HG03045 (cell line): ENCODE results near the gene UTRN.
A peak's percentile ranks its signal among the peaks of the same experiment; 100 is the strongest.

Experiments
- ATAC-seq: cut with Tn5 transposase; IDR thresholded peaks from one replicate; pipeline ENCODE4 v1.9.1; 2021; ENCODE audit warnings: mild to moderate bottlenecking, moderate library complexity; ENCODE audit not compliant: unreplicated experiment

The UTRN gene

DNA sequence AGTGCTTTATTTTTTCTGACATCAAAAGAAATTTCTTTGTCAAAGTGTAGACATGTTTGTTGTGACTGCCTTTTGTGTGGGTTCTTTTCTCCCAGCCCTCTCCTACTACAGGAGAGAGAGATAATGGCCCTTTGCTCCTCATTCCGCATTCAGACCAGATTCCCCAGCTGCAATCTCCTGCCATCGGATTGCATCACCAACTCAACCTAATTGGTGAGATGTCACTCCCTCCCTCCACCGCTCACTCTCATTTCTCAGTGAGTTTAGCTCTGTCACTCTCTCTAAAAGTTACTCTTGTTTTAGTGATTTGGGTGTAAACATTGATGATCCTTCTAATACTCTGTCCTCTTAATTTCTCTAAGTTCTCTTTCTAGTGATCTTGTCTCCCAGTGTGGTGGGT is 22.7 kb downstream of the UTRN start:
- ATAC-seq: no peak

DNA sequence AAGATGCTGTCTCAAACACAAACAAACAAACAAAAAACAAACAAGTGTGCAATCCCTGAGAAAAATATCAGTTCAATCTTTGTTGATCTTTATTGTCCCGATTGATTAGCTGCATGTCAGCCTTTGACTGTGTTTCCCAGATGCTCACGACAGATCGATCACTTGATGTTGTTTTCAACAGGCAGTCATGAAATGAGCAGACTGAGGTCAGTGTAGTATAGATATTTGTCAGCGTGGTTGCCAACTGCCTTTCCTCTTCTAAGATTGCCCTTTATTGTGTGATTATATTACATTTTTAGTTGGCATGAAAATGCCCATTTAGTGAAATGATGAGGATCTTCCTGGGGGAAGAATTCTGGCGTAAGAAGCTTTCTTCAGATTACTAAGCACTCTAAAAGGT is 25.6 kb downstream of the UTRN start:
- no peak for ATAC-seq

DNA sequence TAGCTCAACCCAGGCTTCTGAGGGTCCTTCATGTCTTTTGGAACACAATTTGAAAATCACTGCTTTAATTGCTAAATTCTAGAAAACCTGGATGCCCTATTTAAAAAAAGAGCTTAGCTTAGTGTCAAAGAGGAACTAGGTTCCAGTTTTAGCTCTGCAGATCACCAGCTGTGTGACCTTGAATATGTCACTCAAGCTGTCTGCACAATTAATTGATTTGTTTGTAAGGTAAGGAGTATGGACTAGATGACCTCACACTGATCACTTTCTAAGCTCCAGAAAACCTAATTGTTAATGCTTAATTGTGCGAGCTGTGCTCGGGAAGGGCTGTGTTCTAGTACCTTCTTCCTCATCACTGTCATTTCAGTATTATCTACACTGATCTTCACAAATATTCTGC is 26.2 kb downstream of the UTRN start:
- no peak for ATAC-seq

DNA sequence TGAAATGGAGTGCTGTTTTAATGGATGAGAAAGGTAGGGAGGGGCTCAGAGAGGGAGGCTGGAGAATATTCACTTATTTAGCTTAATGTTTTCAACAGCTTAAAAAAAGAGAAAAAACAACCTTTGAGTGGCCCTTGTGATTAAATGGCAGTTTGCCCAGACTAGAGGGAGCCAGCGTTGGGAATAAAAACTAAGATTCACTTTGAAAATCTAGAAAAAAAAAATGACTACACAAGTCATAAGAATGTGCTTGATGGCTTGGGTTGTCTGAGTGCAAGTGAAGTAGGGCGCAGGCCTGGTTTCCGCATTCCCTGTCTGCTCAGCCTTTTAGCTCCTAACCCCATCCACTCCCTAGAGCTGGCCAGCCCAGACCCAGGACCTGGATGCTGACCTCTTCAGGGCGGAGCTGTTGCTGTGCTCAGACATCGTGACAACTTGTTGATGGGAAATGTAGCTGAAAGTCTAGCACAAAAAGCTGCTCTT is 28.9 kb downstream of the UTRN start:
- ATAC-seq: no peak

DNA sequence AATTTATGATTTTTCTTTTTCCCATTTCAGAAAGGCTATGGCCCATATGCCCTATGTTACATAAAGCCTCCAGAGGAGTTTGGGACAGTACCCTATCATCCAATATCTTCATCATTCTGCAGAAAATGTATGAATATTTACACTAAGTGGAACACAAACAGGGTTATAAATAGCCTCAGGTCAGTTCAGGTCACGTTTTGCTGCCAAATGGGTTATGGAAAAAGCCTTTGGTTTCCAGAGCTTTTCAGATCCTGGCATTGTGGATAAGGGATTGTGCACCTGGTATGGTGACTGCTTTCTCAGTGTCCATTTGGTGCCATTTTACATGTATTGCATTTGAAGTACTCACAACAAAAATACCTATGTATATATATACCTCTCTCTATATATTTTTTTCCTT is 29.4 kb downstream of the UTRN start:
- no peak for ATAC-seq

DNA sequence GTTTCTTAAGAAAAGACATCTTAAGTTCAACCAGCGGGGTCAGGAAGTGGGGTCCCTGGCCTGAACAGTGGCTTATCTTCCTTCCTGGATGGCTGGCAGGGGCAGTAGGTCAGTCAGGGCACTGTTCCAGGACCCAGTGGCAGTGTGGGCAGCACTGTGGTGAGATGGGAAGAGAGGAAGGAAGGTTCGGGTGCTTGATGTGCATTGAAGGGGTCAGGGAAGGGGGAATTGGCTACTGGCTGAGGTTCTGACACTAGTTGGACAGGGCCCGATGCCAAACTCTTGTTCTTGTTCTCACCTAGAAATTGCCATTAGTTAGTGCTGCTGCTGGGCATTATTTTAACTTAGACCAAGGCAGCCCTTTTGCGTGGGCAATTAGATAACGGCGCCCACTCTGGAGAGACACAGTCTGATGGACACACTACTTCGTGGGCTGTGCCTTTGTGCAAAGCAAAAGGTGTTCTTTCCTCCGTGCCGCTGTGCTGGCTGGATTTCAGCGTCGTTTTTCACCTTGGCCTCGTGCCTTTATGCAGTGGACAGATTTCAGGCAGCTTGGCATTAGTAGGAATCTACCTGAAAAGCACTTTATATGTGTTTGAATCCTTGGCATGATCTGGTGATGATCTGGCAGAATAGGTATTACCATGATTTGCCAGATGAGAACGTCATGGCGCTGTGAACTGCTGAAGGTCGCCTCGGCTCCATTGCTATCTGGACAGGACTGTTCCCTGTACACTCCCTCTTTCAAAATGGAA is 30.3 kb downstream of the UTRN start:
- no peak for ATAC-seq

DNA sequence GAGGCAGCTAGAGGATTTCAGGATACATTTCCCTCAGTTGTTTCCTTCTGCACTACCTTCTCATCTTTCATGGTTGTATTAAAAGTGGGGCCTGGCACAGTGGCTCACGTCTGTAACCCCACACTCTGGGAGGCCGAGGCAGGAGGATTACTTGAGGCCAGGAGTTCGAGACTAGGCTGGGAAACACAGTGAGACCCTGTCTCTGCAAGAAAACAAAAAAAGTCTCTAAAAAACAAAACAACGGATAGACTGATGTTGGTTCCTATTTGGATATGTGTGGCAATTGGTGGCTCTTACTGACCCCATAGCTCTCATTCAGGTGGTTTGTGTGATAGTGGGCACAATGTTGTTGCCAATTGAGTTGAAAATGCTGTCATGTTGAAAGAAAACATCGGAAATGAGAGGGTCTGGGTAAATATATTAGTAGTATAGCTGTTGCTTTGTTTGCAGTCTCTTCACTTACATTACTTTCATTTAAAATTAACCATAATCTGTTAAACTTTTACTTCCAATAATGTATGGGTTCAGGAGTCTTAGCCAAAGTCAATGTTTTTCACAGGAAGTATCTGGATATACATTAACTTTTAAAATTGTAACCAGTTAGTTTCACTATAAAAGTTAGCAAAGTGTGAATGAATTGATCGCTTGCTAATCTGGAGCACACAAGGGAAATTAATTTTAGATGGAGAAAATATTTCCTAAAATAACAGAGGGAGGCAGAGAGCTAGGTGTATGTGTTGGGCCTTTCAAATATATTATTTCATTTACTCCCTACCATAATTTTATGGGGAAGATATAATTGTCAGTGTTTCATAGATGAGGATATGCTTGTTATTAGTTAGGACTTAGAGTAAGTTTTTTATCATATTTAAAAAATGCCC is 31.1 kb downstream of the UTRN start:
- ATAC-seq: no peak

DNA sequence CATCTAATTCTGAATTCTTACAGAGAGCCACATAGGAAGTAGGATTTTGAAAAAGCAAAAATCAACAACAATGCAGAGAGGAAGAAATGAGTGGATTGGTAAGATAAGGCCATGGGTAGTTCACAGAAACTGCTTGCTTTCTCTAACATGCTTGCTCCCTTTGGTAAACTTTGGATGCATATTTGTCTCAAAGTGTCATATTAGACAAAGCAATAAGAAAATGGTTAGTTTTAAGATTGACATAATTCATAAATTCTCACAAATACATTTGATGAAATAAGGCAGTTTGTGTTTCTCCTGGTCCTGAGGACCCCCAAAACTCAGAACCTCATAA is 31.7 kb downstream of the UTRN start:
- ATAC-seq: no peak

DNA sequence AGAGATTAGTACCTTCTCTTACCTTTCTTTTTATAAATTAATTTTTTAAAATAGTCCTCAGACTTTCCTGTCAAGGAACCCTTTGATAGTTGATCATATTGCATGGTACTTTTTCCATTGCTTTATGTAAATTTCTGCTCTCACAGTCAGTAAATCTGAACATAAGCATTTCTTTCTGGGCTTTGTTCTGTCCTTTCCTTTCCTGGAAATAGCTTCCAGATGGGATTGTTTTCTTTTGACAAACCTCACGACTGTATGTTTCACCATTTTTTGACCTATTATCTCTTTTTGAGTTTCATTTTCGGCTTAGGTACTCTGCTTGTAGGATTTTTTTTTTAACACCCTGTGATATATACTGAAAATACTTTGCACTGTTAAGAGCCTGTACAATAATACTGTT is 32.6 kb downstream of the UTRN start:
- ATAC-seq: no peak

DNA sequence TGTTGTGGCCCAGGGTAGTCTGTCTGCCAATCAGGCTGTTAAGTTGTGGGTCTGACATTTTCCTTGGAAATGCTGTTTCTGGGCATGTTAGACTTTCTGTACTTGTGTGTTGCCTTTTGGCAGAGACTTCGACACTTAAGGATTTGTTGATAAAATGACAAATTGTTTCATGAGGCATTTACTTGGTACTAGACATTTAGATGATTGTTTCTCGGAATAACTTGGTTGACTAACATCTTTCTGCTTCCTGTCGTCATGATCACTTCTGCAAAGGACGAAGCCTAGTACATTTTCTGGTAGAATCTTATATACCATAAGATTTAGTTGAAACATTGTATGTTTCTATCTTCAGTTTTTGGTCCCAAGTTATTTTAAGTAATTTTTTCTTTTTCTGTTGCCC is 34.1 kb downstream of the UTRN start:
- ATAC-seq: no peak

DNA sequence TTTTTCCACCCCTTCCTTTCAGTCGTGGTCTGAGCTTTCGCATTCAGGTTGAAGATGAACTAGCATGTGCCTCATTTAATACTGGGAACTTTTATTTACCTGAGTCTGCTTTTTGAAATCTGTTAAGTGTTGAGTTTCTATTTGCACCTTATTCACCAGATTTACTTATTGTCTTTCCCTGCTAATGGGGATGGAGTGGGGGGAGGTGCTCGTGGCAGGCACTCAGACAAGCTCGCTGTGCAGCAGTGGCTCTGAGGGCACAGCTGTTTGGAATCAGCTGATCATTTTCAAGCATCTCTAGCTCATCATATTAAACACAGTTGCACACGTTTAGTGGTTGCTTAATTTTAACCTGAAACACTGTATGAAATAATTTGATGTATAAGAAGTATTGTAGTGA is 35.6 kb downstream of the UTRN start:
- ATAC-seq: no peak

DNA sequence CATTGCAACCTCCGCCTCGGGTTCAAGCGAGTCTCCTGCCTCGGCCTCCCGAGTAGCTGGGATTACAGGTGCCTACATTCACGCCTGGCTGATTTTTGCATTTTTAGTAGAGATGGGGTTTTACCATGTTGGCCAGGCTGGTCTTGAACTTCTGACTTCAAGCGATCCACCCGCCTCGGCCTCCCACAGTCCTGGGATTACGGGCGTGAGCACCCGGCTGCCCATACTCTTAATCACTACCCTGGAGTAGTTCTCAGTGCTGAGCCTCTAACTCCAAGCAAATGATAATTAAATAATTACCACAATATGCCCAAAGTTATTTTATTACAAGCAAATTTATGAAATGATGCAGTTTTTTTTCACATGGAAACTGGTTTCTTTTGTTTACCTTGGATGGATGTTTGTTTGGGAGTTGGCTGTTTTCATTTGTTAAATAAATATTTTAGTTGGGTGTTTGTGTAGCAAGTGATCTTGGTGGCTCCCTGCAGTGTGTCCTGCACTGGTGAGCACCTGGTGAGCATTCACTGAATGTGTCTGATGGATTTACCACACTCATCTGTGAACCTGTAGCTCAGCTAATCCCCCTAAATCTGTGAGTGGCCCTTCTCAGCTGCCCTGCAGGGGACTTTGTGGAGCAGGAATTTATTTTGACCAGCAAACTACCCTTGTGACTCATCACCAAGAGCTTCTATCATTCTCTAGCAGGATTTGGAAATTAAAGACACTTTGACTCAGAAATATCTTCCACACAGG is 36.9 kb downstream of the UTRN start:
- ATAC-seq: no peak

DNA sequence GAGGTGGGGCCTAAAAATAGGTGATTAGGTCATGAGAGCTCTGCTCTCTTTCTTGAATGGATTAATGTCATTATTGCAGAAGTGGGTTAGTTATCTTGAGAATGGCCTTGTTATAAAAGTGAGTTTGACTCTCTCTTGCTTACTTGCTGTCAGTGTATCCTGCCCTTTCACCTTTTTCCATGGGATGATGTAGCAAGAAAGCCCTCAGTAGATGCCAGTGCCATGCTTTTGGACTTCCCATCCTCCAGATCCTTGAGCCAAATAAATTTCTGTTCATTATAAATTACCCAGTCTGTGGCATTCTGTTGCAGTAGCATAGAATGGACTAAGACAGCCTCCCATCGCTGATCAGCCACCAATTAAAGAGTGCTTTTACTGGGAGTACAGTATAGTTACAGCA is 40.1 kb downstream of the UTRN start:
- ATAC-seq: no peak

DNA sequence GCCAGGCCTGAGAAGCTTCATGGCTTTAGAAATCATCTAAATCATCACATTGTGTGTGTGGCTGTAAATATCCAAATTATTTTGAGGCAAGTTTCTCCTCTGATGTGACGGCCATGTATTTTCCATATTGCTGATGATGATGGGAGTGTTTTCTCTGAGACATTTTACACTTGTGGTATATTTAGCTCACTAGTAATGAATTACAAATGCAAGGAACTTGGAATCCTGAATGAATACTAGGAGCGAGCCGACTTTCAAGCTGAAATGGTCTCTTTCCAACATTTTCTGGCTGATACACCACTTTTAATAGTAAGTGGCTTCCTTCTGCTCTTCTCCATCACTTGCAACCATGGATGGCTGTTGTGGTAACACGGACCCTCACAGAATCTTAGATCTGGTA is 41.3 kb downstream of the UTRN start:
- no peak for ATAC-seq

DNA sequence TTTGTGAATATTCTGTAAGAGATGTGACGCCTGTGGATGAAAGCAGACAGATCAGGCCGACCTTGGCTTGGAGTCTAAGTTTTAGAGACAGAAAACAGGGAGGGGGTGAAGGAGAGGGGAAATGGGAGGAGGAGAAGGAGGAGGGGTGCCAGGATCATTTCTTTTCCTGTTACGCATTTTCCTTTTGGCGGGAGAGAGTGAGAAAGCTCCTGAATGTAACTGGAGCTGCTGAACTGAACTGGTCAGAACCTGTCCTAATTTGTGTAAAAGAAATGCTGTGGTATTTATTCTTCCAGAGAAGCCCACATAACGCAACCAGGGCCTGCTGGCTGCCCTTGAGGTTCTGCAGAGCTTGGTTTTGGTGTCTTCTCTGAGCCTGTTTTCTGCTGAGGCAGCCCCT is 41.9 kb downstream of the UTRN start:
- no peak for ATAC-seq

DNA sequence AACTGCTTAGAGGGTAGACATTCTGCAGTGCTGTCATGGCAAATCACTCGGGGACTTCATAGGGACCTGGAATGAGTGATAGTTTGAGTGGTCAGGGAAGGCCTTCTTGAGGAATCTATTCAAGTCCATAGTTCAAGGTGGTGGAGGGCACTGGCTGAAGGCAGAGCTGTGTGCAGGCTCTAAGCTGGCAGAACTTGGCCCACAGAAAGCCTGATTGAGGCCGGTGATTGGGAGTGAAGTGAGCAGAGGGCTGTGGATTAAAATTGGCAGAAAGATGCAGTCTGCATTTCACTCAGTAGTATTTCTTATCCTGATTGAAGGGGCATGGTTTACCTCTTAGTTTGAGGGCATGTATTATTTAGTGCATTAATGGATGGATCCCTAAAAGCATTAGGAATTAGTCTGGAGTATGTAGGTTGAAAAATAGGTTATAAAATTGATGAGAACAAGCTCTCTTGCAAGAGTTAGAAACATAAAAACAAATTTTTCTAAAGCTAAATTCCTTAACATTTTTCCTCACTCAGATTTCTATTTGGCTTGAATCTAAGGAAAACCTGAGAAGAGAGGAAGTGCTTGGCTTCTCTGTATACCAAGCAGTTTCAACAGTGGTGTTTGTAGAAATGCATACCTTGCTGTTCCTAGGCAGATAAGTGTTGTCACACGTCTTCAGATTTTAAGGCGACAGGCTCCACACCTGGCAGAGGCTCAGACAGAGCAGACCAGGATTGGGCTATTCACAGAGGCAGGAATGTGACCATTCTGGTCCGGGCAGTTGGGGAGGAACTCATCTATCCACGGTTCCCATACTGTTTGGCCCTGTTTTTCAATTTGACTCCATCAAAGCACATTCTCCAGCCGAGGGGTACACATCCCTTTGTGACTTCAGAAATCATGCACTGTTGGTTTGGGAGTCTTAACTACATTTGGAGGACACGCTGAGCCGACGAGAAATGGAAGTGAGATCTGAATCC is 45.2 kb downstream of the UTRN start:
- ATAC-seq: no peak

DNA sequence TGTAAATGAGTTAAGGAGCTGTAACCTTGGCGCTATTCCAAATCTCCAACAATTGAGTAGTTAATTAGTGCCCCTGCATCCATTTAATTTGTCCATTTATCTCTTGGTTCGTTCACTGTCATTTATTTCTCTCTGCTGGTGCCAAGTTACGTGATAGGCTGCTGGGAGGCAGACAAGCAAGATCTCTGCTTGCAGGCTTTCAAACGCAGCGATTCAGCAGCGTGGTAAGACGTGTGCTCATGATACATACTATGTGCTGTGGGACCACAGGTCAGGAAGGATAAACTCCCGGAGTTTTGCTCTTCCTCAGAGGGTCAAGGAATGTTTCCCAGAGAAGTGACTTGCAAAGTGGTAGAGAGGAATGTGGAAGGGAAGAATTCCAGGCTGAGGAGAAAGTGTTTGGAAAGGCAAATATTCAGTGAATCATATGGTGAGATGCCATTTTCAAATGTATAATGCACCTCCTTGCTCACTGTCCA is 46.4 kb downstream of the UTRN start:
- no peak for ATAC-seq

DNA sequence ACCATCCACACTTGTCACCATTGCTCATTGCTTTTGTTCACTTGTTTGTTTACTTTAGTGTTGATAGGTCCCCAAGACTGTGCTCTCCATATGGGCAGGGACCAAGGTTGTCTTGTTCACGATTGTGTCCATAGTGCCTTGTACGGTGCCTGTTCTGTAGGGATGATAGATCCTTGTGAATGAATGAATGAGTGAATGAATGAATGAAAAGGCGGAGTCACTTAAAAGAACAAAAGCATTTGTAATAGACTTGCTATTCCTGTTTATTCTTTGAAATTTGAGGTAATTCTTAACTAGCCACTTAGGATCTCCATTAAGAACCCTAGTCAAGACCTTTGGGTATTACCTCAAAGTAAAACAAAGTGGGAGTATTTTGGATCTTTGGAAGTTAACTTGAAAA is 47.0 kb downstream of the UTRN start:
- no peak for ATAC-seq

DNA sequence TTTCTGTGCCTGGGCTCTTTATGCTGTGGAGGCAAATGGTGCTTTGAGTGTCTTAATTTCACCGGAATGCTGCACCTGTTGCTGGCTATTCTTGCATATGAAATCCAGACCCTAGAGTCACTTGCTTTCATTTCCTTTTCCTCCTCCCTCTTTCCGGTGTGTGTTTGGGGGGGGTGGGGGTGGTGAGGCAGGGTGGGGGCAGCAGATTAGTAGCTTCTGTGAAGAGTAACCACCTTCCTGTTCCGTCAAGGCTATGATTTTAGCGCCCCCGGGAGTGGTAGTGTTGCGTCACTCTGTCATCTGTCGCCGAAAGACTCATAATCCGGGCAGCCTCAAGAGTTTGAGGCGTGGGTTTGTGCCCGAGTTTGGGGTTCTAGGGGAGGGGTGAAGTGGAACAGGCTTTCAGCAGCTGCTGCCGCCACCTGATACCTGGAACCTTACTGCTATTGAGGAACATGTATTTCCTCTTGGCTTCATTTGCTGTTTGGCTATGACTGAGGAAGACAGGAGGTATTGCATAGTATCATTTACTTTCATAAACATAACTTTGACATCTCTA is 49.1 kb downstream of the UTRN start:
- peak; percentile 55 for ATAC-seq
